PFSK-1 (cell line): ENCODE measurements around the gene PTPRT.

Experiments
- FOXP2 ChIP-seq: optimal IDR thresholded peaks from 2 replicates; pipeline ENCODE3; 2011; ENCODE audit warnings: borderline replicate concordance, control low read depth, inconsistent platforms; ENCODE audit not compliant: insufficient read depth; ENCODE audit errors: extremely low read length, extremely low read depth
- POLR2AphosphoS5 ChIP-seq: IDR thresholded peaks from 2 replicates; pipeline ENCODE4 v1.6.1; 2012; ENCODE audit warnings: low read depth, mild to moderate bottlenecking, control low read depth, low read length, moderate library complexity
- REST ChIP-seq, 2 experiments: IDR thresholded peaks; 2 replicates each; pipeline versions ENCODE4 v1.6.1 to v1.8.0; 2011 to 2012; ENCODE audit warnings: low read depth in 2 of 2, low read length in 2 of 2, control low read depth in 1 of 2, inconsistent platforms in 1 of 2, mild to moderate bottlenecking in 1 of 2, moderate library complexity in 1 of 2; ENCODE audit not compliant: insufficient read depth in 1 of 2
- SIN3A ChIP-seq: IDR thresholded peaks from 2 replicates; pipeline ENCODE4 v1.6.1; 2012; ENCODE audit warnings: mild to moderate bottlenecking, low read length, moderate library complexity, borderline replicate concordance; ENCODE audit not compliant: insufficient read depth
- TAF1 ChIP-seq: IDR thresholded peaks from 2 replicates; pipeline ENCODE4 v1.6.1; 2012; ENCODE audit warnings: low read length, control low read depth, borderline replicate concordance; ENCODE audit not compliant: insufficient read depth

PTPRT gene

GRCh38 chr20:42790111-42790510, 399.6 kb downstream of the PTPRT start:
- no peak for TF ChIP-seq POLR2AphosphoS5
- no peak for TF ChIP-seq TAF1
- TF ChIP-seq SIN3A = no peak
- no peak for TF ChIP-seq REST (IDR thresholded peaks at IDR 0.05; ENCODE audit: insufficient read depth in 1 of 2, low read depth in 2 of 2, low read length in 2 of 2)
- no peak for TF ChIP-seq FOXP2

DNA sequence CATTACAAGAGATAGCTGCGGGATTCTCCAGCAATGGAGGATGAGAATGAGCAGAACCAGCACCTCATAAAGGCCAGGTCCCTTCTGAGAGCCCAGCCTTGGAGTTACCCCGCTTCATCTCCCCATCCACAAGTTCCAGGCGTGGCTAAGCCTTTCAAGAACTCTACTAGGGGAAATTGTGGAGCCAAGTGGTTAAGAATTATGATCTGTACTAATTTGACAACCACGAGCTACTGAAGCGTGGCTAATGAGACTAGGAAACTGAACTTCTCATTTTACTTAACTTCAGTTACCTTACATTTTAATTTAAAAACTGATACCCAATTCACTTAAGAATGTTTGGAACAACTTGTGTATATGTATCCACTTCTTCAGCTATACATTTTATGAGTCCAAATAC, 401.0 kb downstream of the PTPRT start:
- TF ChIP-seq SIN3A (no peak), POLR2AphosphoS5 (no peak)

- TF ChIP-seq POLR2AphosphoS5 (no peak), REST (IDR thresholded peaks at IDR 0.05; ENCODE audit: insufficient read depth in 1 of 2, low read depth in 2 of 2, low read length in 2 of 2) (no peak), FOXP2 (no peak), TAF1 (no peak)
Measured at GRCh38 chr20:42785041-42785440, 404.7 kb downstream of the PTPRT start.

DNA sequence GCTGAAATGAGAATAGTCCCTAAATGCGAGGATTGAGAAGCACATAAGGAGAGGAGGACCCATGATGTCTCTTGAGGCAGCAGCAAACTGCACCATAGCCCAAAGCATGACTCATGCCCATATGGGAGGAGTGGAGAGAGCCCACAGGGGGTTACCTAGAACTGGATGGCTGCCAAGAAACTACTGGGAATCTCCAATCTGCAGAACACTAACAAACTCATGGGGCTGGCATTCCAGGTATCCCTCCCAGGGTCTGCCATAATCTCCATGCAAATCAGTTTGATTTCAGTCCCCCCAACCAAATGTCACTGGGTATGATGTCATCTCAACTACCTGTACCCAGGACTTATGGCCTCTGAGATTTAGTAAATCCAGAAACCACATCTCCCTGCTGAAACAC, 410.5 kb downstream of the PTPRT start:
- no peak for TF ChIP-seq SIN3A
- no peak for TF ChIP-seq REST (IDR thresholded peaks at IDR 0.05; ENCODE audit: insufficient read depth in 1 of 2, low read depth in 2 of 2, low read length in 2 of 2)
- TF ChIP-seq TAF1 = no peak
- TF ChIP-seq FOXP2 = no peak
- no peak for TF ChIP-seq POLR2AphosphoS5

GRCh38 chr20:42775866-42776265, 413.8 kb downstream of the PTPRT start:
- no peak for TF ChIP-seq TAF1
- TF ChIP-seq FOXP2 = no peak
- no peak for TF ChIP-seq REST (IDR thresholded peaks at IDR 0.05; ENCODE audit: insufficient read depth in 1 of 2, low read depth in 2 of 2, low read length in 2 of 2)
- no peak for TF ChIP-seq SIN3A
- TF ChIP-seq POLR2AphosphoS5 = no peak

GRCh38 chr20:42775037-42775436, 414.7 kb downstream of the PTPRT start:
- TF ChIP-seq SIN3A = no peak
- no peak for TF ChIP-seq POLR2AphosphoS5
- TF ChIP-seq FOXP2 = no peak
- no peak for TF ChIP-seq TAF1
- no peak for TF ChIP-seq REST (IDR thresholded peaks at IDR 0.05; ENCODE audit: insufficient read depth in 1 of 2, low read depth in 2 of 2, low read length in 2 of 2)
